Stimulated activated CD4-positive, alpha-beta T cell treated with anti-CD3 and anti-CD28 coated beads, Interleukin-4, amount 100 ng/mL, for 1 hour (primary cell): ENCODE measurements around the gene C1QL3.

ENCODE experiments used
- DNase-seq: peaks from one replicate; pipeline ENCODE4 v3.0.0-alpha.2; 2020

The C1QL3 gene

GRCh38 chr10:16491933-16492332, 29.7 kb downstream of the C1QL3 start:
- no peak for DNase-seq

DNA sequence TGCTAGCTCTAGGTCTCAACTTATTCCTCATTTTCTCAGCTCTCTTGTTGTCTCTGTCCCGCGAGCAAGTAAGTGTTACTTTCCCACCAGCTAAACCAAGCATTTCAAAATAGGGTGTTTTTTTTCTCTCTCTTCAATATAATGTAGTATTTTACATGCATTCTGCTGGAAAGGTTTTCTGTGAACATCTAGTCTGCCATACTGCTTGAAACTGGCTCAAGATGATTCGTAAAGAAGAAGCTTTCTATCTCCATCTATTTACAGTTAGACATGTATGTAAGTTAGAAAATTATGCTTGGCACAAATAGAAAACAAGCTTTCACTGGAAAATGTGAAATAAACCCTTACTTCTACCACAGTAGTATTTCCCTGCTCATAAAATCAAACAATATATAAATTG, 31.2 kb downstream of the C1QL3 start:
- no peak for DNase-seq

- no peak for DNase-seq
Measured at GRCh38 chr10:16483241-16483917, 38.3 kb downstream of the C1QL3 start.

GRCh38 chr10:16481052-16481728, 40.5 kb downstream of the C1QL3 start:
- DNase-seq: no peak

GRCh38 chr10:16478801-16479200, 42.9 kb downstream of the C1QL3 start:
- no peak for DNase-seq

DNA sequence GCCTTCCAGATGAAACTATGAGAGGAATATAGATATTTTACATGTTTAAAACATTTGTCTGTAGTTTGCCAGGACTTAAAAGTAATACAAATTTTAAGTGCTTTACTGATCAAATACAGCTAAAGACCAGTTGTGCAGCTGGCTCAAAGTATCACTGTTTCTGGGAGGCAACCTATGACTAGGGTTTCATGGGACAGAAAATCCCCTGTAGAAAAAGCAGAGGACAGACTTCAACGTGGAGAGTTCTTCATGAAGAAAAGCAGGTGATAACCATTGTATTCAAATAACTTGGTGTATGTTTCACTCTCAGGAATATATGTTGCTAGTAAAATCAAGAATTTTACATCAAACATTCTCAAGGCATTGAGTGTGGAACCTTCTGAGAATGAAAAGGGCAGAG, 43.9 kb downstream of the C1QL3 start:
- no peak for DNase-seq

DNA sequence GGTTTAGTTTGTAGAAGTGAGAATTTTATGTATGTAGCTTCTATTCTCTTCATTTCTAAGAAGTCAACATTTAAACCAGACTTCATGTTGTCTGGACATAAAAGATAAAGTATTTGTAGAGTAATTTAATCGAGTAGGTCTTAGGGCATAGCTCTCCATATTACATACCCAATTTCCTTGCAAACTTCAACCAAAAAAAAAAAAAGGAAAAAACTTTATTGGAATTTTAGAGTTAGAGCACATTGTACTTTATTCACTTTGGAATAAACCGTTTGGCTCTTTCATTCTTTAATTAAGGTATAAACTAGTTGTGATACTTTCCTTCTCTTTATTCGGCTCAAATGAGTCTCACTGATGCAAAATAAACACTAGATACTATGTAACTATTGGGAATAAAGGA, 48.9 kb downstream of the C1QL3 start:
- no peak for DNase-seq

DNA sequence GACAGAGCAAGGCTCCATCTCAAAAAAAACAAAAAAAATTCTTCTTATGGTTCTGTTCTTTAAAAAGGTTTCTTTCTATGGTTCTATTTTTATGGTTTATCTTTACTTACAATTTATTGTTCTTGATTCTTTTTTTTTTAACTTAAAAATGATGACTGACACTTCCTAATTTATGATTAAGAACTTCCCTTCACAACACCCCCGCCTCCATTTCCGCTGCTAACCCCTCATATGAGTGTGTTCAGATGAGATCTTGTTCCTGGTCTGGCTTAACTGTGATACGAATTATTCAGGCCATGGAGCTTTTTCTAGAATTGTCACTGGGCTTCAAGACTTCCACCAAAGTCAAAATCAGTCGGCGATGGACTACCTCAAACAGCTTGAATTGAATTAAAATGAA, 50.9 kb downstream of the C1QL3 start:
- peak; percentile 5 for DNase-seq

DNA sequence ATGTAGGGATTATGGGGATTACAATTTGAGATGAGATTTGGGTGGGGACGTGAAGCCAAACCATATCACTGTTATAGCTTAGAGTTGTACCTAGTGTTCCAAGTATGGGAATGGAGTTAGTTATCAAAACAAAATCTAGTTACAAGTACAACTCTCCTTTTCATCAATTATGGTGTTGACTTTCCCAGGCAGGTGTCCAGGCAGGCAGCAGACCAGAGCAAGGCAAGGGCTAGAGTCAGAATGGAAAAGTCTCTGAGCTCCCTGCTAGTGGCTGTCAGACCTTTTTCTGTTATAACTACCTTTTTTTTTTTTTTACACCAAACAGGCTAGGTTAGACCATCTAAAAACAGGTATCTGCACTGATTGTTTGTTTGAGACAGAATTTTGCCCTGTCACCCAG, 55.7 kb downstream of the C1QL3 start:
- DNase-seq: no peak
